ENCODE data around the gene PPM1A. TPM values are rescaled to one million over a fixed set of nuclear protein-coding genes. Genes with fewer than 3 reads are reported as not detected.
A peak's percentile ranks its signal among the peaks of the same experiment; 100 is the strongest.

Gene PPM1A
- total RNA-seq, 1 experiment from 2014 or later, result 69.3 TPM

DNA sequence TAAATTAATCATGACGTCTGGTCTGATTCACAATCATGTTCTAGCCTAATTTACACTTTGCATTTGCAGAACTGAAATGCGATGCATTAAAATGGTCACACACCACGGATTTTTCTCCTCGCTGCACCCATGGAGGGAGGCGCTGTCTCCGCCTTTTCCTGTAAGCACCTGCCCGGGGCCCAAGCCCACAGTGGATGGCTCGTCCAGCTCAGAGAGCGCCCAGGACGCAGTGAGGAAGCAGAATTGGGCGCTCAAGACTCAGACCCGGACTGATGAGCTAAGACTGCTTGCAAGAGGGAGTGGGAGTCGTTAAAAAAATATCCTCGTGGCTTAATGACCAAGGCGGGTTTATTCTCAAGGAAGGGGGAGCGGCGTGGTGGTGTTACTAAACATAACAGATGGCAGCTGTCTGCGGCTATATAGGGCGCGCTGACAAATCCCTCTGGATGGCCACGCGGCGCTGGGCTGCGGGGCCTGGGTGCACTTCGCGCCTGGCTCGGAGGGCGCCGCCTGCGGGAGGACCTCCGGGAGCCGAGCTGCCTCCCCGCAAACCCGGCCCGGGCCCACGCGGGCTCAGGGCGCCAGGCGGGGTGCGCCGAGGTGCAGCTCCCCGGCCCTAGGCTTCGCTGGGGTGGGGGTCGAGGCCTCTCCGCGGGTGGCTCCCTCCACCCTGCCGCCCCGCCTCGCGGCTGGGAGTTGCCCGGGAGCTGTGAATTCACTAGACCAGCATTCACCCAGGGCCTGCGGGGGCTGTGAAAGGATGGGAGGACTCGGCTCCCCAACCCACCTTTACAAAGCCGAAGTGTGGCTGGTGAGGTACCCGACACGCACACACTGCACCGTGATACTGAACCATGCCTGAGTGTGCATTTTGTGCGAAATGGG is 78.7 kb downstream of the PPM1A start:
- TF ChIP-seq EZH2phosphoT487 (IDR thresholded peaks at IDR 0.05; ENCODE audit: borderline replicate concordance, low read length), result no peak
- TF ChIP-seq, protein P1, sequence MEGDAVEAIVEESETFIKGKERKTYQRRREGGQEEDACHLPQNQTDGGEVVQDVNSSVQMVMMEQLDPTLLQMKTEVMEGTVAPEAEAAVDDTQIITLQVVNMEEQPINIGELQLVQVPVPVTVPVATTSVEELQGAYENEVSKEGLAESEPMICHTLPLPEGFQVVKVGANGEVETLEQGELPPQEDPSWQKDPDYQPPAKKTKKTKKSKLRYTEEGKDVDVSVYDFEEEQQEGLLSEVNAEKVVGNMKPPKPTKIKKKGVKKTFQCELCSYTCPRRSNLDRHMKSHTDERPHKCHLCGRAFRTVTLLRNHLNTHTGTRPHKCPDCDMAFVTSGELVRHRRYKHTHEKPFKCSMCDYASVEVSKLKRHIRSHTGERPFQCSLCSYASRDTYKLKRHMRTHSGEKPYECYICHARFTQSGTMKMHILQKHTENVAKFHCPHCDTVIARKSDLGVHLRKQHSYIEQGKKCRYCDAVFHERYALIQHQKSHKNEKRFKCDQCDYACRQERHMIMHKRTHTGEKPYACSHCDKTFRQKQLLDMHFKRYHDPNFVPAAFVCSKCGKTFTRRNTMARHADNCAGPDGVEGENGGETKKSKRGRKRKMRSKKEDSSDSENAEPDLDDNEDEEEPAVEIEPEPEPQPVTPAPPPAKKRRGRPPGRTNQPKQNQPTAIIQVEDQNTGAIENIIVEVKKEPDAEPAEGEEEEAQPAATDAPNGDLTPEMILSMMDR (conservative IDR thresholded peaks at IDR 0.05; ENCODE audit: low read depth, low read length), result 0 out of 2 replicates have a peak, but pooled peaks have one; percentile 36
- no peak for TF ChIP-seq EZH2 (IDR thresholded peaks at IDR 0.05; ENCODE audit: low read length, unreplicated experiment)
- H3K27me3 ChIP-seq (ENCODE audit: low read length), result peaks cover 26% of the 10 kb centered on the region
- H3K9me2 ChIP-seq (replicated peaks; ENCODE audit: low read length), result no peaks in the 10 kb centered on the region
- CTCF ChIA-PET, result interaction anchor here (0.6 kb wide), 1 partner anchor 293 kb away, joined by 12 read pairs; no protein-coding TSS in a partner anchor
- ATAC-seq (peak; percentile 43), DNase-seq (peak; percentile 47)
- no peaks in the 10 kb centered on the region for H3F3A ChIP-seq (ENCODE audit: low read length, unreplicated experiment)
- no TSS peak for BruUV-seq (replicated peaks)
- H3K9ac ChIP-seq (ENCODE audit: low read length), result 0 out of 2 replicates have a peak overlapping the region, but pooled peaks have one; percentile 0
- no peaks in the 10 kb centered on the region for H3K9me3 ChIP-seq (ENCODE audit: low read length)
- no peak overlapping the region for H3K27ac ChIP-seq (ENCODE audit: low read length)
- POLR2A ChIA-PET (ENCODE audit: unreplicated experiment), result no interaction called here
- intact Hi-C loops (cut with micrococcal nuclease), result no loop called here
- no peaks in the 10 kb centered on the region for H4K20me1 ChIP-seq (ENCODE audit: low read length)
- H3K4me3 ChIP-seq (ENCODE audit: low read length), result peak overlapping the region; percentile 52
- peak overlapping the region; percentile 39 for H2AFZ ChIP-seq (ENCODE audit: low read length)
- H3K36me3 ChIP-seq (ENCODE audit: low read depth, low read length), result no peaks in the 10 kb centered on the region
- H3K4me2 ChIP-seq (ENCODE audit: low read length), result peak overlapping the region; percentile 64
- no peaks in the 10 kb centered on the region for H3K79me2 ChIP-seq (ENCODE audit: low read length)
- no peaks in the 10 kb centered on the region for H3K4me1 ChIP-seq (ENCODE audit: insufficient read depth, low read length)

DNA sequence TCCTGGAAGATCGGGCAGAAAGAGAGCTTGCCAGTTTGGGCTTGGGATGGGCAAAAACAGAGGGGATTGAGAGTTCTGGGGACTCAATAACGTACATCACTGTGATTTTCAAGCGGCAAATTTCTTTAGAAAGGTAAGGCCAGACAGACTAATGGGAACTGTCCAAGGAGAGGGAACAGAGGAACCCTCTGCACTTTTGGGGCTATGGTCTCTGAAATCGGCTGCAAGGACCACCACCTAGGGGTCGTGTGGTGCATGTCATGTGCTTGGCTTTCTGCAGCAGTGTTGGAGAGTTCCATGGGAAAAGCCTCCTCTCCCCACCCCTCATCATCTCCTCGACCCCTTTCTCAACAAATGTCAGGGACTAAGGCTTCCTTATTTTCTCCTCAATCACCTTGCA is 79.6 kb downstream of the PPM1A start:
- H3K4me3 ChIP-seq (ENCODE audit: low read length), result no peak overlapping the region
- no peak overlapping the region for H3K4me2 ChIP-seq (ENCODE audit: low read length)
- no peaks in the 10 kb centered on the region for H3K9me2 ChIP-seq (replicated peaks; ENCODE audit: low read length)
- no peaks in the 10 kb centered on the region for H4K20me1 ChIP-seq (ENCODE audit: low read length)
- H3K4me1 ChIP-seq (ENCODE audit: insufficient read depth, low read length), result no peaks in the 10 kb centered on the region
- H3F3A ChIP-seq (ENCODE audit: low read length, unreplicated experiment), result no peaks in the 10 kb centered on the region
- peaks cover 26% of the 10 kb centered on the region for H3K27me3 ChIP-seq (ENCODE audit: low read length)
- no peak overlapping the region for H2AFZ ChIP-seq (ENCODE audit: low read length)
- TF ChIP-seq EZH2phosphoT487 (IDR thresholded peaks at IDR 0.05; ENCODE audit: borderline replicate concordance, low read length) (no peak), EZH2 (IDR thresholded peaks at IDR 0.05; ENCODE audit: low read length, unreplicated experiment) (no peak)
- TF ChIP-seq, protein P1 (conservative IDR thresholded peaks at IDR 0.05; ENCODE audit: low read depth, low read length), result no peak
- H3K9me3 ChIP-seq (ENCODE audit: low read length), result no peaks in the 10 kb centered on the region
- intact Hi-C loops (cut with micrococcal nuclease), result no loop called here
- no peak overlapping the region for H3K27ac ChIP-seq (ENCODE audit: low read length)
- no TSS peak for BruUV-seq (replicated peaks)
- POLR2A ChIA-PET (ENCODE audit: unreplicated experiment), result no interaction called here
- no peaks in the 10 kb centered on the region for H3K36me3 ChIP-seq (ENCODE audit: low read depth, low read length)
- no peak overlapping the region for H3K9ac ChIP-seq (ENCODE audit: low read length)
- no peaks in the 10 kb centered on the region for H3K79me2 ChIP-seq (ENCODE audit: low read length)
- CTCF ChIA-PET, result interaction anchor here (0.6 to 1.2 kb wide), 2 partner anchors 62 to 292 kb away, joined by 3 to 12 read pairs; no protein-coding TSS in a partner anchor
- no peak for DNase-seq
- no peak for ATAC-seq

DNA sequence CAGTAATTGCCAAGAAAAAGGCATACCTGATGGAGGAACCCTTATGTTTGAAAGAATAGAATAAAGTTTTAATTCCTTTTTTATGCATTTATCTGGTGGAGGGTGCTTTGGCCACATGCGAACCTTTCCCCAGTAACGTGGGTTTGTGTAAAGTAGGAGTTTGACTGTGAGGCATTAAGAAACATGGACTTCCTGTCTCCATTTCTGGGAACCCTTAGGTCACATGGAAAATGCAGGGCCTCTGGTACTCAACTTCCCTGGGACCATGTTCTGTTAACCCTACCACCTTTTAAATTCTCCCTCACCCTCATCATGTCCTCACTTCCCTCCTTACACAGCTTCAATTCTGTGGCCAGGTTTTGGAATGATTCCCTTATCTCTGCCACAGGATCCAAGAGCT is 80.3 kb downstream of the PPM1A start:
- no peaks in the 10 kb centered on the region for H3K9me2 ChIP-seq (replicated peaks; ENCODE audit: low read length)
- H3K27me3 ChIP-seq (ENCODE audit: low read length), result peaks cover 26% of the 10 kb centered on the region
- no peaks in the 10 kb centered on the region for H3K4me1 ChIP-seq (ENCODE audit: insufficient read depth, low read length)
- intact Hi-C loops (cut with micrococcal nuclease), result no loop called here
- H3K27ac ChIP-seq (ENCODE audit: low read length), result no peak overlapping the region
- ChIA-PET CTCF (interaction anchor here (0.6 to 1.2 kb wide), 3 partner anchors 21 to 206 kb away, joined by 3 to 4 read pairs (median 3); no protein-coding TSS in a partner anchor), POLR2A (ENCODE audit: unreplicated experiment) (no interaction called here)
- H3K79me2 ChIP-seq (ENCODE audit: low read length), result no peaks in the 10 kb centered on the region
- no peaks in the 10 kb centered on the region for H4K20me1 ChIP-seq (ENCODE audit: low read length)
- no peaks in the 10 kb centered on the region for H3K9me3 ChIP-seq (ENCODE audit: low read length)
- no peak overlapping the region for H3K9ac ChIP-seq (ENCODE audit: low read length)
- no peaks in the 10 kb centered on the region for H3F3A ChIP-seq (ENCODE audit: low read length, unreplicated experiment)
- TF ChIP-seq, protein P1 (conservative IDR thresholded peaks at IDR 0.05; ENCODE audit: low read depth, low read length), result no peak
- no peak for TF ChIP-seq EZH2 (IDR thresholded peaks at IDR 0.05; ENCODE audit: low read length, unreplicated experiment)
- no peak overlapping the region for H3K4me3 ChIP-seq (ENCODE audit: low read length)
- no peaks in the 10 kb centered on the region for H3K36me3 ChIP-seq (ENCODE audit: low read depth, low read length)
- no TSS peak for BruUV-seq (replicated peaks)
- no peak overlapping the region for H3K4me2 ChIP-seq (ENCODE audit: low read length)
- no peak for DNase-seq
- H2AFZ ChIP-seq (ENCODE audit: low read length), result no peak overlapping the region
- ATAC-seq, result no peak

All from PC-3 (cell line).